Measurements from ENCODE around the gene CRYBA4. TPM values are rescaled to one million over a fixed set of nuclear protein-coding genes. Genes with fewer than 3 reads are reported as not detected.

Gene CRYBA4
- total and polyA plus RNA-seq, 10 of the 15 experiments (the other 5 are each of a cell fraction or from before 2014, with no cell fraction given), result 0.12 to 0.17 TPM; not detected in 8

- BruUV-seq (replicated peaks), result no TSS peak
- SMC1A ChIA-PET (ENCODE audit: uncharacterized antibody, unreplicated experiment), result interaction anchor here (1.9 kb wide), 1 partner anchor 9 kb away, joined by 6 read pairs; no protein-coding TSS in a partner anchor
- Histone ChIP-seq H2AFZ (ENCODE audit: control insufficient read depth, low read depth, low read length) (no peak overlapping the region), H3K27ac (ENCODE audit: control insufficient read depth, insufficient read depth) (no peak overlapping the region), H3K4me3 (no peak overlapping the region), H3K4me2 (ENCODE audit: control insufficient read depth, insufficient read depth) (no peak overlapping the region), H3K36me3 (ENCODE audit: control insufficient read depth in 2 of 2, insufficient read depth in 2 of 2, low read length in 1 of 2) (no peaks in the 10 kb centered on the region), H3K9me3 (replicated peaks; ENCODE audit: control insufficient read depth, insufficient read depth, low read length) (no peaks in the 10 kb centered on the region), H3K4me1 (ENCODE audit: control insufficient read depth, insufficient read depth, low read length) (peaks cover 10% of the 10 kb centered on the region), H3K27me3 (replicated peaks in 1 of 2; ENCODE audit: control insufficient read depth in 2 of 2, insufficient read depth in 2 of 2, low read length in 1 of 2) (no peaks in the 10 kb centered on the region), H3K9ac (ENCODE audit: control insufficient read depth, insufficient read depth, low read length) (no peak overlapping the region), H3K79me2 (ENCODE audit: control insufficient read depth, insufficient read depth, low read length) (no peaks in the 10 kb centered on the region), H4K20me1 (ENCODE audit: control insufficient read depth, insufficient read depth) (no peaks in the 10 kb centered on the region)
- CTCF ChIA-PET, result interaction anchor here (0.7 kb wide), 1 partner anchor 10 kb away, joined by 3 read pairs; no protein-coding TSS in a partner anchor
- intact Hi-C loops (cut with micrococcal nuclease; ENCODE audit: unreplicated experiment), result no loop called here
- 85% methylated on average over 4 of the region's 4 CpGs for WGBS (ENCODE audit: insufficient coverage, insufficient replicate concordance, low lambda C conversion rate, missing lambda C conversion rate)
- DNase-seq (ENCODE audit: low read depth, low spot score) (no peak), ATAC-seq (no peak), FAIRE-seq (no peak)
- POLR2A ChIA-PET, result no interaction called here
- TF ChIP-seq TBL1XR1 (IDR thresholded peaks at IDR 0.05; ENCODE audit: low read depth, low read length) (no peak), SP1 (IDR thresholded peaks at IDR 0.05; ENCODE audit: low read depth, low read length) (no peak), POU2F2 (IDR thresholded peaks at IDR 0.05; ENCODE audit: borderline replicate concordance, low read depth, low read length) (no peak), TCF12 (IDR thresholded peaks at IDR 0.05; ENCODE audit: low read depth, low read length) (no peak), SMARCA5 (IDR thresholded peaks at IDR 0.05) (no peak)
- in situ Hi-C loops (cut with MboI), result no loop called here
- RAD21 ChIA-PET (ENCODE audit: unreplicated experiment), result no interaction called here
Measured at GRCh38 chr22:26597480-26597879, 24.3 kb upstream of the CRYBA4 start.

GRCh38 chr22:26599505-26599904 lies 22.3 kb upstream of the CRYBA4 start:
- no peak overlapping the region for H3K4me3 ChIP-seq
- SMC1A ChIA-PET (ENCODE audit: uncharacterized antibody, unreplicated experiment), result no interaction called here
- H3K79me2 ChIP-seq (ENCODE audit: control insufficient read depth, insufficient read depth, low read length), result no peaks in the 10 kb centered on the region
- no peak overlapping the region for H3K9ac ChIP-seq (ENCODE audit: control insufficient read depth, insufficient read depth, low read length)
- no peaks in the 10 kb centered on the region for H3K27me3 ChIP-seq (replicated peaks in 1 of 2; ENCODE audit: control insufficient read depth in 2 of 2, insufficient read depth in 2 of 2, low read length in 1 of 2)
- no TSS peak for BruUV-seq (replicated peaks)
- H3K4me1 ChIP-seq (ENCODE audit: control insufficient read depth, insufficient read depth, low read length), result peaks cover 3% of the 10 kb centered on the region; the same call in 1 of the 2 replicates
- FAIRE-seq (no peak), ATAC-seq (no peak), DNase-seq (ENCODE audit: low read depth, low spot score) (no peak)
- POLR2A ChIA-PET, result no interaction called here
- intact Hi-C loops (cut with micrococcal nuclease; ENCODE audit: unreplicated experiment) (no loop called here), in situ Hi-C loops (cut with MboI) (no loop called here)
- H2AFZ ChIP-seq (ENCODE audit: control insufficient read depth, low read depth, low read length), result no peak overlapping the region
- CTCF ChIA-PET, result no interaction called here
- RAD21 ChIA-PET (ENCODE audit: unreplicated experiment), result no interaction called here
- no peaks in the 10 kb centered on the region for H4K20me1 ChIP-seq (ENCODE audit: control insufficient read depth, insufficient read depth)
- no peak for TF ChIP-seq ASH2L (IDR thresholded peaks at IDR 0.05; ENCODE audit: borderline replicate concordance, low read depth)
- no peak for TF ChIP-seq ZSCAN29 (IDR thresholded peaks at IDR 0.05)
- no peak for TF ChIP-seq SRF (IDR thresholded peaks at IDR 0.05; ENCODE audit: low read depth in 2 of 2, low read length in 2 of 2)
- no peak for TF ChIP-seq MLLT1 (IDR thresholded peaks at IDR 0.05)
- no peak for TF ChIP-seq CBX3 (IDR thresholded peaks at IDR 0.05; ENCODE audit: borderline replicate concordance, low read depth)
- no peak for TF ChIP-seq ZZZ3 (IDR thresholded peaks at IDR 0.05; ENCODE audit: control insufficient read depth, insufficient read length, low read depth)
- no peak for TF ChIP-seq POLR2AphosphoS2 (IDR thresholded peaks at IDR 0.05; ENCODE audit: low read depth, low read length)
- no peak for TF ChIP-seq KLF5 (IDR thresholded peaks at IDR 0.05; ENCODE audit: partially characterized antibody)
- H3K4me2 ChIP-seq (ENCODE audit: control insufficient read depth, insufficient read depth), result no peak overlapping the region
- WGBS (ENCODE audit: insufficient coverage, insufficient replicate concordance, low lambda C conversion rate, missing lambda C conversion rate), result 76% methylated on average over 11 of the region's 11 CpGs
- no peaks in the 10 kb centered on the region for H3K36me3 ChIP-seq (ENCODE audit: control insufficient read depth in 2 of 2, insufficient read depth in 2 of 2, low read length in 1 of 2)
- no peaks in the 10 kb centered on the region for H3K9me3 ChIP-seq (replicated peaks; ENCODE audit: control insufficient read depth, insufficient read depth, low read length)
- H3K27ac ChIP-seq (ENCODE audit: control insufficient read depth, insufficient read depth), result no peak overlapping the region
